ENCODE measurements around the gene PRAF2.

The PRAF2 gene, protein sequence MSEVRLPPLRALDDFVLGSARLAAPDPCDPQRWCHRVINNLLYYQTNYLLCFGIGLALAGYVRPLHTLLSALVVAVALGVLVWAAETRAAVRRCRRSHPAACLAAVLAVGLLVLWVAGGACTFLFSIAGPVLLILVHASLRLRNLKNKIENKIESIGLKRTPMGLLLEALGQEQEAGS

DNA sequence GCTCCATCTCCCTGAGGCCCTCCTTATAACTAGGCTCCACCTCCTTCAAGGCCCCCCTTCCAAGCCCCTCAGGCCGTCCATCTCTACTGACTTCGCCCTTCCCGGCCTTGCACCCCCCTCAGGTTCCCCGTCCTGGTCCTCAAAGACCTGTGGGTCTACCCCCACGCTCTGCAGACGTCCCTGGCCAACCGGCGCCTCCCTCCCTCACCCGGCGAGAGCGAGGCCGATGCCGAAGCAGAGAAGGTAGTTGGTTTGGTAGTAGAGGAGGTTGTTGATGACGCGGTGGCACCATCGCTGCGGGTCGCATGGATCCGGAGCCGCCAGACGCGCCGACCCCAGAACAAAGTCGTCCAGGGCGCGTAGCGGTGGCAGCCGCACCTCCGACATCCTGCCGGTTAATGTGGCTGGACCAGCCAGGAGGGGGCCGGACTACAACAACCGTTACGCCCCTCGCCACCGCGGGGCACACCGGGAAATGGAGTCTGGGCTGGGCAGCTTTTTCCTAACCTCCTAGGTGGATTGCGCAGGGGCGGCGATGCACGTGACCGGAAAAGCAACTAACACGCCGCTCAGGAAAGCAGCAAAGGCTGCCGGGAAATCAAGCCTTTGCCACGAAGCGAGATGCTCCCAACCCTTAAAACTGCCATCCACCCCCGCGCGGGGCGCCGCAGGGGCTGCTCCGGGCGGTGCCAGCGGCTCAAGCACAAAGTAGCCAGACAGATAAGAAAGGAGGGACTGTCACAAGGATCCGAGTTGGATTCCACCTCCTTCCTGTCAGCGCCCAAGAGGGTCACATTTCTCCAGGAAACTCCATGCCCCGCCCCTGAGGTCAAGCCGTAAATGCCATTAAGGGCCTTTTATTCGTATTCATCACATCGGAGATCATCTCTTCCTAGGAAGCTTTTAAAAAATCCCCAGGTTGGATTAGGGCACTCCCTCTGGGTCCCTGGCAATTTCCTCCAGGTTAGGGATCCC is at the start of gene PRAF2:
PRAF2 (minus strand) TSS at position 402 of the 975 bp plus-strand sequence; CDS start at position 387, 15 bp downstream.
- DNase-seq (ENCODE audit: extremely low read depth, low read depth) = peak; percentile 72
- TF ChIP-seq, protein P1, sequence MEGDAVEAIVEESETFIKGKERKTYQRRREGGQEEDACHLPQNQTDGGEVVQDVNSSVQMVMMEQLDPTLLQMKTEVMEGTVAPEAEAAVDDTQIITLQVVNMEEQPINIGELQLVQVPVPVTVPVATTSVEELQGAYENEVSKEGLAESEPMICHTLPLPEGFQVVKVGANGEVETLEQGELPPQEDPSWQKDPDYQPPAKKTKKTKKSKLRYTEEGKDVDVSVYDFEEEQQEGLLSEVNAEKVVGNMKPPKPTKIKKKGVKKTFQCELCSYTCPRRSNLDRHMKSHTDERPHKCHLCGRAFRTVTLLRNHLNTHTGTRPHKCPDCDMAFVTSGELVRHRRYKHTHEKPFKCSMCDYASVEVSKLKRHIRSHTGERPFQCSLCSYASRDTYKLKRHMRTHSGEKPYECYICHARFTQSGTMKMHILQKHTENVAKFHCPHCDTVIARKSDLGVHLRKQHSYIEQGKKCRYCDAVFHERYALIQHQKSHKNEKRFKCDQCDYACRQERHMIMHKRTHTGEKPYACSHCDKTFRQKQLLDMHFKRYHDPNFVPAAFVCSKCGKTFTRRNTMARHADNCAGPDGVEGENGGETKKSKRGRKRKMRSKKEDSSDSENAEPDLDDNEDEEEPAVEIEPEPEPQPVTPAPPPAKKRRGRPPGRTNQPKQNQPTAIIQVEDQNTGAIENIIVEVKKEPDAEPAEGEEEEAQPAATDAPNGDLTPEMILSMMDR (IDR thresholded peaks at IDR 0.05; ENCODE audit: low read depth, low read length) = no peak

DNA sequence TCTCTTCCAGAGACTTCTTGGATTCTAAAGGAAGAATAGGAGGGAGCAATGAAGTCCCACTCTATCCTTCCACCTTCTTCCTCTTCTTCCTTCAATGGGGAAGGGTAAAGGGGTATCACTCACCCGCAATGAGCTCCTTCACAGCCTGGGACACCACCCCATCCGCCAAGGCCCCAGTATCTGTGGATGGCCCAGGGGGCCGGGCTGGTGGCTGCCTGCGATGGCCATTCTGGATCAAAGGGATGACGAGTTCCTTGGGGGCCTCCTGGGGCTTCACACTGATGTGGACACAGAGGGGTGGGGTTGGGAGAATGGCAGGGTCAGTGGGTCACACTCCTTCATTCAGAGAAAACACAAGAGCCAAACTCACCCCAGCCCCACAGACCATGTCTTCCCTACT is 48.7 kb upstream of the PRAF2 start:
- no peak for DNase-seq (ENCODE audit: extremely low read depth, low read depth)
- TF ChIP-seq, protein P1 (IDR thresholded peaks at IDR 0.05; ENCODE audit: low read depth, low read length) = no peak

DNA sequence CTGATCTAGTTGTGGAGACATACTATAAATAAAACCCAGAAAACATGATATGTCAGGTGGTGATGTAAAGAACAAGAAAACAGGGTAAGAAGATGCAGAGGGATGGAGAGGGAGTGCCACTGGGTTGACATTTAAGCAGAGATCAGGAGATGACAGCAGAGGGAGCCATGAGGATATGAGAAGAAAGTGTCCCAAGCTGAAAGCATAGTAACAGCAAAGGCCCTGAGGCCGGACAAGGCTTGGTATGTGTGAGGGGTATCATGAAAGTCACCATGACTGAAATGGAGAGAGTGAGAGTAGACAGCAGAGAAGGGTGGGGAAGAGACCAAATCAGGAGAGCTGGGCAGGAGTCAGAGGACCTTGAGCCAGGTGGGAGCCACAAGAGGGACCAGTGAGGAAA is 46.3 kb upstream of the PRAF2 start:
- DNase-seq (ENCODE audit: extremely low read depth, low read depth) = no peak

DNA sequence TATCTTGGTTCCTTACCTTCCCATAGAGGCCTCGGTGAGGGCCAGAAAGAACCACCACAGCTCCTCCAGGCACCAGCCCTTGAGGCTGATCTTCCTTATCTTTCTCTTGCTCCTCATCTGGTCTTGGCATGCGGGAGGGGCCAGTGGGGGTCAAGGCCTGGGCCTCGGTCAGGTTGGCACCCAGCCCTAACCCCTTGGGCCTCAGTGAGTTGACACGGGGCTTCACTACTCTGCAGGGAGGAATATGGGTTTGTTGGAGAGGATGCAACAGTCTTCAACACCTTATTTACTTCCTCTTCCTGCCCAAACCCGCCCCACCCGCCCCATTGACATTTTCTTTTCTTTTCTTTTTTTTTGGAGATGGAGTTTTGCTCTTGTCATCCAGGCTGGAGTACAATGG is 43.8 kb upstream of the PRAF2 start:
- TF ChIP-seq, protein P1 (IDR thresholded peaks at IDR 0.05; ENCODE audit: low read depth, low read length) = no peak
- no peak for DNase-seq (ENCODE audit: extremely low read depth, low read depth)

More for the DNA sequence above, 46.3 kb upstream of the PRAF2 start:
- TF ChIP-seq, protein P1 (IDR thresholded peaks at IDR 0.05; ENCODE audit: low read depth, low read length) = no peak

DNA sequence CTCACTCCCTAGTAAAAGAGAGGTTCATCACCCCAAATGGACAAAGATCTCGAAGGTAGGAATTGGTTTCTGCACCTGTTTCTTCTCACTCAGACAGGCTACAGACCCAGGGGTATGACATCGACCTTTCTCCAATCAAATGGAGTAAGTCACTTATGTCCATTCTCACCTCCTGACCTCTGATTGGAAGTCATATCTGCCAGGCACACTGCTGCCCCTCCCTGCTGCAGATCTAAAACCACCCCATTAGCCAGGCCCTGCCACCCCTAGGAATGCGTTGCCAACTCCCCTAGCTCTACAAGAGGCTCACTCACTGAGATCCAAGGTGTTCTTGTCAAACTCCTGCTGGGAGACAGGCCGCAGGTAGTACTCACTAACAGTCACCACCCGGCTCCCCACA is 42.9 kb upstream of the PRAF2 start:
- TF ChIP-seq, protein P1 (IDR thresholded peaks at IDR 0.05; ENCODE audit: low read depth, low read length) = no peak
- DNase-seq (ENCODE audit: extremely low read depth, low read depth) = no peak

DNA sequence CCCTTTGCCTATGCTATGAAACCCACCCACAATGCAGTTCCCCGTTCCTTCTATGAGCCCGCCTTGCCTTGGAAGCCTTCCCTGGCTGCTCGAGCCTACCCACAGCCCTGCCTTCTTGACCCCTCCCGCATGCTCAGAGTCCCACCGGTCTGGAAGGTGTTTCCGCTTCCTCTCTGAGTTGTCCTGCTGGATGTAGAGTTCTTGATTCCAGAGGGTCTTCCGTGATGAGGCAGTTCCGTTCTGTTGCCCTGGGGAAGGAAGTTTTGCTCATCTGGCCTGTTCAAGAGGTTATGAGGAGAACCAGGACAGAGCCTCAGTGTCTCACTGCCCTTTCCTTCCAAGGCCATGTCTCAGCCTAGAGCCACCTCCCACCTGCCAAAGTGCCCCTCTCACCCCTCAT is 42.3 kb upstream of the PRAF2 start:
- no peak for DNase-seq (ENCODE audit: extremely low read depth, low read depth)
- TF ChIP-seq, protein P1 (IDR thresholded peaks at IDR 0.05; ENCODE audit: low read depth, low read length) = no peak

DNA sequence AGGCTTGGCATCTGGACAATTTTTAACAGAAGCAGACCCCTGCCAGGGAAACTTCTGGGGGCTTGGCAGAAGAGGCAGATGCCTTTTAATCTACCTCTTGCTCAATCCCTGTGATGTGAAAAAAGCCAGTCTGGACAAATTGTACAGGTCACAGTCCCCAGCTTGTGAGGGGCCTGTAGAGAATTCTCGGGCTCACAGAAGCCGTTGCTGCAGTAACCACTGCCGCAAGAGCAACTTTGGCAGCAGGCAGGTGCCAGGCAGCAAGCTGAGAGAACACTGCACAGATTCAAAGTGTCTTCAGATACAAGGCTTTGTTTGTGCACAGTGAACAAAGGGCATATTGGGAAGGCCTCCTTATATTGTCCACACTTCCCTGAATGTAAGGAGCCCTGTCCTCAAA is 38.0 kb upstream of the PRAF2 start:
- TF ChIP-seq, protein P1 (IDR thresholded peaks at IDR 0.05; ENCODE audit: low read depth, low read length) = no peak
- no peak for DNase-seq (ENCODE audit: extremely low read depth, low read depth)

All from AG09319 (cell line).